Activated B cell treated with CpG ODN at 0.5 μM for 24 hours (primary cell): Measurements from ENCODE around the gene PANX2. TPM values are rescaled to one million over a fixed set of nuclear protein-coding genes. Genes with fewer than 3 reads are reported as not detected.
"Not testable (repeated sequence)": the region's sequence is repeated elsewhere in the genome, so short reads cannot be mapped to it uniquely, and the experiment has no call there.

Experiments
- ATAC-seq: fragments of 200-7000 bp; cut with Tn5 transposase; one replicate; pipeline ENCODE4 v1.10.0; 2021; ENCODE audit warnings: low read depth, mild to moderate bottlenecking, moderate library complexity
- CTCF ChIA-PET: fragments of 350-600 bp; sonication (Branson Sonifier 250); formaldehyde crosslinking; loops from one replicate; lab custom pipeline; 2021; ENCODE audit warnings: antibody characterized with exemption; lab: Charles Lee
- POLR2A ChIA-PET: fragments of 350-600 bp; sonication (Branson Sonifier 250); formaldehyde crosslinking; loops from one replicate; lab custom pipeline; 2021; ENCODE audit warnings: antibody characterized with exemption; lab: Charles Lee
- DNase-seq: peaks from one replicate; pipeline ENCODE4 v3.0.0; 2022
- H3K27ac Mint-ChIP-seq: one replicate; pipeline ENCODE4 v1.8.0; 2020; ENCODE audit warnings: mixed read lengths
- H3K27me3 Mint-ChIP-seq: one replicate; pipeline ENCODE4 v1.8.0; 2021; ENCODE audit warnings: mixed read lengths
- H3K36me3 Mint-ChIP-seq: one replicate; pipeline ENCODE4 v1.8.0; 2021; ENCODE audit warnings: low read depth, mixed read lengths
- H3K4me1 Mint-ChIP-seq: one replicate; pipeline ENCODE4 v1.8.0; 2021; ENCODE audit warnings: mixed read lengths
- H3K4me3 Mint-ChIP-seq: one replicate; pipeline ENCODE4 v1.8.0; 2020; ENCODE audit warnings: mild to moderate bottlenecking, mixed read lengths
- H3K9me3 Mint-ChIP-seq: one replicate; pipeline ENCODE4 v1.8.0; 2020; ENCODE audit warnings: mixed read lengths
- intact Hi-C: fragments of 100-400 bp; cut with micrococcal nuclease; formaldehyde crosslinking; loops from one replicate; pipeline ENCODE4 v1.15.1; 2024
- total RNA-seq: library from RNA; stranded (reverse); gene quantifications from 2 replicates; pipeline ENCODE4 v1.2.3, GENCODE V29; 2022
- TF ChIP-seq, protein P1 (sequence below): fragments of 200-600 bp; IDR thresholded peaks from one replicate; pipeline ENCODE4 v1.8.0; 2022; ENCODE audit warnings: antibody characterized with exemption, mild to moderate bottlenecking

PANX2 gene
- total RNA-seq, 1 donor from 2014 or later: 0.27 TPM

DNA sequence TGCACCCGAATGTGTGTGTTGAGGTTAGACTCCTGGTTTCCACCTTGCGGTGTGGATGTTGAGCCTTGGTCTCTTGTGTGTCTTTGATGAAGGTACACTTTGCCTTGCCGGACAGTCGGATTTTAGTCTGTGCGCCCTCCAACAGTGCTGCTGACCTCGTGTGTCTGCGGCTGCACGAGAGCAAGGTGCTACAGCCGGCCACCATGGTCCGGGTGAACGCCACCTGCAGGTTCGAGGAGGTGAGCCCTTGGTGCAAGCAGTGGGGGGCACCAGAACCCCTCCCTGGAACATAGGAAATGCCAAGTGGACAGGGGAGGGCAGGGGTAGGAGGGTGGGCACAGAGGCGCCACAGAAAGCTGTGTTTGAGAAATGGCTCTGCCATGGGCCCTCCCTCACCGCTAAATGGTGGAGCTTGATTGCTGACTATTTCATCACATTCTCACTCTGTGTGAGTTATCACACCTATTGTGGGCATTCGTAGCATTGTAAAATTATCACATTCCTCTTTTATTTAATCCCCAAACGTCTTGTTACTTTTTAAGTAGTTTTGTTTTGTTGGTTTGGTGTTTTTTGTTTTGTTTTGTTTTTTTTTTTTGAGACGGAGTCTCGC, 26.4 kb upstream of the PANX2 start:
- CTCF ChIA-PET: no interaction called here
- intact Hi-C loops: no loop called here

GRCh38 chr22:50145721-50146438, 24.7 kb upstream of the PANX2 start:
- intact Hi-C loops: no loop called here
- Mint-ChIP-seq H3K9me3 (no peaks in the 10 kb centered on the region), H3K27ac (no peak overlapping the region), H3K36me3 (no peaks in the 10 kb centered on the region), H3K4me3 (no peak overlapping the region), H3K27me3 (peaks cover 4% of the 10 kb centered on the region), H3K4me1 (peaks cover 4% of the 10 kb centered on the region)
- ChIA-PET POLR2A (no interaction called here), CTCF (no interaction called here)
- ATAC-seq (no peak), DNase-seq (no peak)
- TF ChIP-seq, protein P1, sequence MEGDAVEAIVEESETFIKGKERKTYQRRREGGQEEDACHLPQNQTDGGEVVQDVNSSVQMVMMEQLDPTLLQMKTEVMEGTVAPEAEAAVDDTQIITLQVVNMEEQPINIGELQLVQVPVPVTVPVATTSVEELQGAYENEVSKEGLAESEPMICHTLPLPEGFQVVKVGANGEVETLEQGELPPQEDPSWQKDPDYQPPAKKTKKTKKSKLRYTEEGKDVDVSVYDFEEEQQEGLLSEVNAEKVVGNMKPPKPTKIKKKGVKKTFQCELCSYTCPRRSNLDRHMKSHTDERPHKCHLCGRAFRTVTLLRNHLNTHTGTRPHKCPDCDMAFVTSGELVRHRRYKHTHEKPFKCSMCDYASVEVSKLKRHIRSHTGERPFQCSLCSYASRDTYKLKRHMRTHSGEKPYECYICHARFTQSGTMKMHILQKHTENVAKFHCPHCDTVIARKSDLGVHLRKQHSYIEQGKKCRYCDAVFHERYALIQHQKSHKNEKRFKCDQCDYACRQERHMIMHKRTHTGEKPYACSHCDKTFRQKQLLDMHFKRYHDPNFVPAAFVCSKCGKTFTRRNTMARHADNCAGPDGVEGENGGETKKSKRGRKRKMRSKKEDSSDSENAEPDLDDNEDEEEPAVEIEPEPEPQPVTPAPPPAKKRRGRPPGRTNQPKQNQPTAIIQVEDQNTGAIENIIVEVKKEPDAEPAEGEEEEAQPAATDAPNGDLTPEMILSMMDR: no peak

More for the DNA sequence above, 26.4 kb upstream of the PANX2 start:
- no peak for ATAC-seq
- Mint-ChIP-seq H3K27me3 (peaks cover 6% of the 10 kb centered on the region), H3K36me3 (no peaks in the 10 kb centered on the region), H3K9me3 (no peaks in the 10 kb centered on the region), H3K4me3 (no peak overlapping the region), H3K4me1 (peaks cover 2% of the 10 kb centered on the region), H3K27ac (no peak overlapping the region)
- POLR2A ChIA-PET: no interaction called here
- TF ChIP-seq, protein P1: no peak
- DNase-seq: no peak

- CTCF ChIA-PET: no interaction called here
- H3K27me3 Mint-ChIP-seq: peaks cover 4% of the 10 kb centered on the region
- POLR2A ChIA-PET: no interaction called here
Measured at GRCh38 chr22:50146439-50147238, 23.9 kb upstream of the PANX2 start.

DNA sequence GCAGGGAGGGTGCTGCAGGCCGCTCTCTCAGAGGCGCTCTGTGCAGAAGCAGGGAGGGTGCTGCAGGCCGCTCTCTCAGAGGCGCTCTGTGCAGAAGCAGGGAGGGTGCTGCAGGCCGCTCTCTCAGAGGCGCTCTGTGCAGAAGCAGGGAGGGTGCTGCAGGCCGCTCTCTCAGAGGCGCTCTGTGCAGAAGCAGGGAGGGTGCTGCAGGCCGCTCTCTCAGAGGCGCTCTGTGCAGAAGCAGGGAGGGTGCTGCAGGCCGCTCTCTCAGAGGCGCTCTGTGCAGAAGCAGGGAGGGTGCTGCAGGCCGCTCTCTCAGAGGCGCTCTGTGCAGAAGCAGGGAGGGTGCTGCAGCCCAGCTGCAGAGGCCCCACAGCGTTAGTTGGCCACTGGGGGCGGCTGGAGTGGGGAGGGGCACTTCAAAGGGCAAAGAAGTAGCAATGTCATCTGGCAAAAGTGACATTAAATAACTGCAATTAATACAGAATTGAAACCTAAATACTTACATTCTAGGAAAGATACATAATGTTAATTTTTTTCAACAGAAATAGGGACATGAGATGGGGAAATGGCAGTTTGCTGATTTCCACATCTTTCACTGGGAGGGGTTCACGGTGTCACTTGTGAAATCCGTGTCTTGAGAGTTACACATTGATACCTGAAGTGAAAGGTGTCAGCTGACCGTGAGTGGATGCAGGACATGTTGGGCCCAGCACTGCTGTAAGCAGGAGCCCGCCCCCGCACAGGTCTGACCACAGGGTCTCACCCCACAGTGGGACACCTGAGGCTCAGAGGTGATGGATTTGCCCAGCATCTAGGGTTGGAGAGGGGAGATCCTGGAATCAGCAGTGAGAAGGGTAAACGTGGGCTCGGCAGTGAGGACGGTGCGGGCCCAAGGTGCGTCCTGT, 23.0 kb upstream of the PANX2 start:
- not testable (repeated sequence) for DNase-seq, H3K4me1 Mint-ChIP-seq, ATAC-seq, H3K27me3 Mint-ChIP-seq, H3K27ac Mint-ChIP-seq, H3K36me3 Mint-ChIP-seq, H3K9me3 Mint-ChIP-seq, H3K4me3 Mint-ChIP-seq
- CTCF ChIA-PET: interaction anchor here (3.1 to 4.1 kb wide), 3 partner anchors 44 to 74 kb away, joined by 15 to 39 read pairs (median 20); no protein-coding TSS in a partner anchor
- intact Hi-C loops: loop anchor here (2.0 kb wide), 1 partner anchor 195 kb away; the partner anchor contains the start of gene PPP6R2
- POLR2A ChIA-PET: interaction anchor here (2.1 to 3.8 kb wide), 2 partner anchors 44 to 64 kb away, joined by 10 to 36 read pairs; no protein-coding TSS in a partner anchor

More at GRCh38 chr22:50146439-50147238, 23.9 kb upstream of the PANX2 start:
- TF ChIP-seq, protein P1: no peak
- H3K36me3 Mint-ChIP-seq: no peaks in the 10 kb centered on the region
- H3K9me3 Mint-ChIP-seq: no peaks in the 10 kb centered on the region
- H3K4me3 Mint-ChIP-seq: no peak overlapping the region
- no peak for DNase-seq
- ATAC-seq: no peak
- peaks cover 4% of the 10 kb centered on the region for H3K4me1 Mint-ChIP-seq
- intact Hi-C loops: no loop called here
- no peak overlapping the region for H3K27ac Mint-ChIP-seq

DNA sequence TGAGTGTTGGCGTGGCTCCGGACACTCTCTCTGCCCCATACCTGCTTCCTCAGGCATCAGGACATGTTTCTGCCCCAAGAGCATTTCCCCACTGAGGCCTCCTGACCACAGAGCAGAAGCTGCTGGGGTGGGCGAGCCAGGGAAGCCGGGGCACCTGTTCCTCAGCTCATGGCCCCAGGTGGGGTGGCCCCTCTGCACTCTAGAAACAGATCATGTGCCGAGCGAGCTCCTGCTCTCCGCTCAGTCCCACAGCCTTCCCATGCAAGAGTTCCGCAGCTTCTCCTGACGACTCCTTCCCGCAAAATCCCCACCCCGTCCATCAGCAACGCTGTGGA, 22.4 kb upstream of the PANX2 start:
- no peak for ATAC-seq
- intact Hi-C loops: loop anchor here (2.0 kb wide), 1 partner anchor 195 kb away; the partner anchor contains the start of gene PPP6R2
- H3K27me3 Mint-ChIP-seq: no peaks in the 10 kb centered on the region
- H3K36me3 Mint-ChIP-seq: no peaks in the 10 kb centered on the region
- CTCF ChIA-PET: interaction anchor here (1.8 to 4.1 kb wide), 5 partner anchors 43 to 89 kb away, joined by 5 to 39 read pairs (median 15); no protein-coding TSS in a partner anchor
- no peaks in the 10 kb centered on the region for H3K9me3 Mint-ChIP-seq
- H3K4me1 Mint-ChIP-seq: peaks cover 4% of the 10 kb centered on the region
- POLR2A ChIA-PET: interaction anchor here (2.1 to 3.8 kb wide), 2 partner anchors 43 to 63 kb away, joined by 10 to 36 read pairs; no protein-coding TSS in a partner anchor
- no peak overlapping the region for H3K27ac Mint-ChIP-seq
- no peak overlapping the region for H3K4me3 Mint-ChIP-seq
- TF ChIP-seq, protein P1: no peak
- DNase-seq: no peak
